Erythroblast (primary cell): ENCODE results near the gene OLFML2A.

ENCODE experiments used
- GATA1 ChIP-seq: IDR thresholded peaks from 2 replicates; pipeline ENCODE4 v1.6.1; 2011; ENCODE audit warnings: low read depth, mild to moderate bottlenecking, control low read depth, low read length, moderate library complexity
- POLR2A ChIP-seq: IDR thresholded peaks from 2 replicates; pipeline ENCODE4 v1.6.1; 2011; ENCODE audit warnings: mild to moderate bottlenecking, low read length

GRCh38 chr9:124790301-124790700 is 13.4 kb downstream of the OLFML2A start:
- no peak for TF ChIP-seq POLR2A
- no peak for TF ChIP-seq GATA1
